Activated naive CD8-positive, alpha-beta T cell treated with anti-CD3 and anti-CD28 coated beads, Interleukin-2, amount 10 ng/mL, durations not matched to agents 7 days and 5 days (primary cell): Measurements from ENCODE around the gene ERVW-1. TPM values are rescaled to one million over a fixed set of nuclear protein-coding genes. Genes with fewer than 3 reads are reported as not detected.
"Not testable (repeated sequence)": the region's sequence is repeated elsewhere in the genome, so short reads cannot be mapped to it uniquely, and the experiment has no call there.

Experiments
- ATAC-seq: fragments of 150-1000 bp; cut with Tn5 transposase; one replicate; pipeline ENCODE4 v1.10.0; 2021; ENCODE audit warnings: low read depth, moderate library complexity
- POLR2A ChIA-PET: fragments of 350-600 bp; sonication (Branson Sonifier 250); formaldehyde crosslinking; loops from one replicate; lab custom pipeline; 2021; ENCODE audit warnings: antibody characterized with exemption; lab: Charles Lee
- DNase-seq: peaks from one replicate; pipeline ENCODE4 v3.0.0; 2021
- H3K27ac Mint-ChIP-seq: one replicate; pipeline ENCODE4 v1.8.0; 2022; ENCODE audit warnings: mild to moderate bottlenecking, mixed read lengths
- H3K27me3 Mint-ChIP-seq: one replicate; pipeline ENCODE4 v1.8.0; 2022; ENCODE audit warnings: mild to moderate bottlenecking, moderate library complexity, mixed read lengths
- H3K36me3 Mint-ChIP-seq: one replicate; pipeline ENCODE4 v1.8.0; 2021; ENCODE audit warnings: mild to moderate bottlenecking, mixed read lengths
- H3K4me1 Mint-ChIP-seq: one replicate; pipeline ENCODE4 v1.8.0; 2021; ENCODE audit warnings: mixed read lengths
- H3K4me3 Mint-ChIP-seq: one replicate; pipeline ENCODE4 v1.8.0; 2022; ENCODE audit warnings: mild to moderate bottlenecking, moderate library complexity, mixed read lengths
- H3K9me3 Mint-ChIP-seq: one replicate; pipeline ENCODE4 v1.8.0; 2021; ENCODE audit warnings: mixed read lengths
- total RNA-seq, 2 experiments: library from RNA; stranded (reverse); gene quantifications; one replicate each; pipeline ENCODE4 v1.2.3, GENCODE V29; 2021

Gene ERVW-1, protein sequence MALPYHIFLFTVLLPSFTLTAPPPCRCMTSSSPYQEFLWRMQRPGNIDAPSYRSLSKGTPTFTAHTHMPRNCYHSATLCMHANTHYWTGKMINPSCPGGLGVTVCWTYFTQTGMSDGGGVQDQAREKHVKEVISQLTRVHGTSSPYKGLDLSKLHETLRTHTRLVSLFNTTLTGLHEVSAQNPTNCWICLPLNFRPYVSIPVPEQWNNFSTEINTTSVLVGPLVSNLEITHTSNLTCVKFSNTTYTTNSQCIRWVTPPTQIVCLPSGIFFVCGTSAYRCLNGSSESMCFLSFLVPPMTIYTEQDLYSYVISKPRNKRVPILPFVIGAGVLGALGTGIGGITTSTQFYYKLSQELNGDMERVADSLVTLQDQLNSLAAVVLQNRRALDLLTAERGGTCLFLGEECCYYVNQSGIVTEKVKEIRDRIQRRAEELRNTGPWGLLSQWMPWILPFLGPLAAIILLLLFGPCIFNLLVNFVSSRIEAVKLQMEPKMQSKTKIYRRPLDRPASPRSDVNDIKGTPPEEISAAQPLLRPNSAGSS
- total RNA-seq = not detected

- DNase-seq, H3K9me3 Mint-ChIP-seq, H3K4me3 Mint-ChIP-seq, ATAC-seq, H3K27me3 Mint-ChIP-seq, H3K27ac Mint-ChIP-seq, H3K4me1 Mint-ChIP-seq, POLR2A ChIA-PET, H3K36me3 Mint-ChIP-seq: not testable (repeated sequence)
Observed at GRCh38 chr7:92477681-92478080, at the start of gene ERVW-1. ERVW-1 (minus strand) TSS chr7:92477946; CDS start chr7:92470381, 7,565 bp downstream.

GRCh38 chr7:92523110-92523509 lies 45.4 kb upstream of the ERVW-1 start:
- Mint-ChIP-seq H3K9me3 (no peaks in the 10 kb centered on the region), H3K36me3 (no peaks in the 10 kb centered on the region), H3K27ac (no peak overlapping the region), H3K4me3 (no peak overlapping the region), H3K27me3 (no peaks in the 10 kb centered on the region), H3K4me1 (peaks cover 13% of the 10 kb centered on the region)
- ATAC-seq (no peak), DNase-seq (no peak)
- POLR2A ChIA-PET = no interaction called here

DNA sequence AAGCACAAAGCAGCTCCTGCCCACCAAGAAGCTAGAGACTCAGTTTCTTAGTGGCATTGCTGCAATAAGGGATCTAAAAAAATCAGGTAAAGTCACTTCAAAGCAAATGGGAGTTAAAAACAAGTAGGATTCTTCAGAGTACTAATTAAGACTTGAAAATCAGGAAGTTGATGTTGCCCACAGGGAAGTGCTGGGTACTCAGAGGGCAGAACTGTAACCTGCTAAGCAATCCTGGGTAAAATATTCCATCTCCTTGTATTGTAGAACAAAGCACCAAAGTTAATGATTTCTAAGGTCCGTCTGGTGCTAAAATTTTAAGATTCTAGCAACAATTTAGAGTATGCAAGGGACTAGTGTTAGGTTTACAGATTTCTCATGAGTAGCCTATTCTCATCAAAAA lies 42.3 kb upstream of the ERVW-1 start:
- Mint-ChIP-seq H3K27me3 (no peaks in the 10 kb centered on the region), H3K36me3 (peaks cover 2% of the 10 kb centered on the region), H3K27ac (no peak overlapping the region), H3K4me1 (no peaks in the 10 kb centered on the region), H3K4me3 (no peak overlapping the region), H3K9me3 (no peaks in the 10 kb centered on the region)
- POLR2A ChIA-PET = no interaction called here
- DNase-seq (no peak), ATAC-seq (no peak)

DNA sequence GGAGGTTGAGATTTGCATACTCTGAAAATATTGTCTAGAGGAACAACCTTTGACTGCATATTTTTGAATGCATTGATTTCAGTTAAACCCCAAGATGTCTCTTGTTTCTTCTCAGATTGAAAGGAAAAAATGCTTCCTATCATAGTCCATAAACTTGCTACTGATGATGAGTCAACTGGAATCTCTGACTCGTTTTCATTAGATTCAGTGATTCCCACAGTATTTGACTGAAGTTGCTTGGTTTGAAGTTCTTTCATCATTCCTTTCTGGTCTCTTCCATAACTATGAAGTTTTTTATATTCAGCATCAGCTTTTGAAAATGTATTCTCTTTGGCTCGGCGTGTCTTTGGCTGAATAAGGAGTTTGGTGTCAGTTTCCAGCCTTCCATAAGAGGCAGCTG lies 39.9 kb upstream of the ERVW-1 start:
- Mint-ChIP-seq H3K27ac (no peak overlapping the region), H3K36me3 (peaks cover 4% of the 10 kb centered on the region), H3K27me3 (no peaks in the 10 kb centered on the region), H3K9me3 (no peaks in the 10 kb centered on the region), H3K4me3 (no peak overlapping the region), H3K4me1 (no peaks in the 10 kb centered on the region)
- DNase-seq (no peak), ATAC-seq (no peak)
- POLR2A ChIA-PET = no interaction called here

- no peak overlapping the region for H3K27ac Mint-ChIP-seq
- ATAC-seq (no peak), DNase-seq (no peak)
- peaks cover 6% of the 10 kb centered on the region for H3K36me3 Mint-ChIP-seq
- POLR2A ChIA-PET = no interaction called here
- no peak overlapping the region for H3K4me3 Mint-ChIP-seq
- no peaks in the 10 kb centered on the region for H3K27me3 Mint-ChIP-seq
- H3K4me1 Mint-ChIP-seq = no peaks in the 10 kb centered on the region
- no peaks in the 10 kb centered on the region for H3K9me3 Mint-ChIP-seq
Observed at GRCh38 chr7:92513167-92513902, 35.6 kb upstream of the ERVW-1 start.

DNA sequence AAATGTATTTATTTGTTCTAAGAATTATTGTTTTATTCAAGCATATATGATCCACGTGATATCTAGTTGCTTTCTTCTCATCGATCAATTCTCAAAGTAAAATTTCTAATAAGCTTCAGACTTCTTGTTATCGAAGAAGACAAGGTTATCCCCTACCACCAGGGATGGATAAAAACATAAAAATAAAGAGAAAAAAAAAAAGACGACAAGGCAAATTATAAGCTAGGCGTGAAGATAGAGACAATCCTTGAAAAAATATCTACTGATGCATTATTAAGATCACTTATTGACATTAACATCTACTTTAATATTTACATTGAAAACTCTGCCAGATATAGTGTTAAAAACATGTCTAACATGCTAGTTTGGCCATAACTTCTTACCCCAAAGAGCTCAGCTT lies 31.2 kb upstream of the ERVW-1 start:
- Mint-ChIP-seq H3K36me3 (peaks cover 5% of the 10 kb centered on the region), H3K9me3 (no peaks in the 10 kb centered on the region), H3K27ac (no peak overlapping the region), H3K4me3 (no peak overlapping the region), H3K27me3 (no peaks in the 10 kb centered on the region), H3K4me1 (peaks cover 2% of the 10 kb centered on the region)
- DNase-seq = no peak
- POLR2A ChIA-PET = no interaction called here
- ATAC-seq = no peak

DNA sequence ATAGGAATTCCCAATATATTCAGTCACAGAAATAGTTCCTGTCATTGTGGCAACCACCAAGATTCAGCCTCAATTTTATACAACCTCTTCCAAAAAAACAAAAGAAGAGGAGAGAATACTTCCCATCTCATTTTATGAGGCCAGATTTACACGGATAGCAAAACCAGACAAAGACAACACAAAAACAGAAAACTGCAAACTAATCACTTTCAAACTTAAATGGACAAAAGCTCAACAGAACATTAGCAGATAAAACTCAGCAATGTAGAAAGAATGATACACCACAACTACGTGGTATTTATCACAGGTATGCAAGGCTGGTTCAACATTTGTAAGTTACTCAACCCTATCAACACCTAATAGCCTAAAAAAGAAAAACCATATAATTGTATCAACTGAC lies 28.6 kb upstream of the ERVW-1 start:
- Mint-ChIP-seq H3K36me3 (no peaks in the 10 kb centered on the region), H3K27me3 (no peaks in the 10 kb centered on the region), H3K4me1 (peaks cover 7% of the 10 kb centered on the region), H3K4me3 (no peak overlapping the region), H3K27ac (no peak overlapping the region), H3K9me3 (no peaks in the 10 kb centered on the region)
- no peak for ATAC-seq
- POLR2A ChIA-PET = interaction anchor here (0.6 kb wide), 1 partner anchor 98 kb away, joined by 4 read pairs; no protein-coding TSS in a partner anchor
- no peak for DNase-seq

- no peak for DNase-seq
- ATAC-seq = no peak
- Mint-ChIP-seq H3K4me3 (no peak overlapping the region), H3K9me3 (no peaks in the 10 kb centered on the region), H3K36me3 (peaks cover 7% of the 10 kb centered on the region), H3K27me3 (no peaks in the 10 kb centered on the region), H3K4me1 (peaks cover 7% of the 10 kb centered on the region), H3K27ac (no peak overlapping the region)
- POLR2A ChIA-PET = no interaction called here
Observed at GRCh38 chr7:92504563-92504962, 26.8 kb upstream of the ERVW-1 start.

- peak; percentile 75 for ATAC-seq
- Mint-ChIP-seq H3K27ac (no peak overlapping the region), H3K9me3 (no peaks in the 10 kb centered on the region), H3K4me3 (no peak overlapping the region), H3K36me3 (peaks cover 13% of the 10 kb centered on the region), H3K27me3 (no peaks in the 10 kb centered on the region), H3K4me1 (peaks cover 10% of the 10 kb centered on the region)
- DNase-seq = no peak
- POLR2A ChIA-PET = interaction anchor here (0.6 kb wide), 1 partner anchor 281 kb away, joined by 5 read pairs; no protein-coding TSS in a partner anchor
Observed at GRCh38 chr7:92503767-92504166, 26.0 kb upstream of the ERVW-1 start.

- Mint-ChIP-seq H3K36me3 (peaks cover 19% of the 10 kb centered on the region), H3K27ac (no peak overlapping the region), H3K4me1 (peaks cover 8% of the 10 kb centered on the region), H3K27me3 (no peaks in the 10 kb centered on the region), H3K9me3 (no peaks in the 10 kb centered on the region), H3K4me3 (no peak overlapping the region)
- POLR2A ChIA-PET = interaction anchor here (1.2 kb wide), 1 partner anchor 30 kb away, joined by 6 read pairs; the partner anchor contains the start of genes PEX1 and RBM48
- peak; percentile 81 for ATAC-seq
- DNase-seq = no peak
Observed at GRCh38 chr7:92498557-92498956, 20.8 kb upstream of the ERVW-1 start.

DNA sequence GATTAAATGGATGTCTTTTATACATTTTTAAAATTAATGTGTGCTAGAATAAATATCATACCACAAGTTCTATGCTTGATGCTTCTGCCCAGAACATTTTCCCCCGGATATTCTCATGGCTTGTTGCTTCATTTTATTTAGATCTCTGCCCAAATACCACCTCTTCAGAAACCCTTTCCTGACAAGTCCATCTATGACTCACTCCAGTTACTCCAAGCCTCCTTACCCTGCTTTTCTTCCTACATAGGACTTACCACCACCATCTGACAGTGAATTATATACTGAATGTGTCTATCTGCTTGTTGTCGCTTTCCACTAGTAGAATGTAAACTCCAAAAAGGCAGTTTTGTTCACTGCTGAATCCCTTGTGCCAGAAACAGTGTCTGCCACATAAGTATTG lies 19.1 kb upstream of the ERVW-1 start:
- no peak overlapping the region for H3K27ac Mint-ChIP-seq
- ATAC-seq (no peak), DNase-seq (no peak)
- H3K27me3 Mint-ChIP-seq = no peaks in the 10 kb centered on the region
- POLR2A ChIA-PET = no interaction called here
- H3K36me3 Mint-ChIP-seq = peaks cover 21% of the 10 kb centered on the region
- H3K4me1 Mint-ChIP-seq = peaks cover 7% of the 10 kb centered on the region
- no peaks in the 10 kb centered on the region for H3K9me3 Mint-ChIP-seq
- no peak overlapping the region for H3K4me3 Mint-ChIP-seq

DNA sequence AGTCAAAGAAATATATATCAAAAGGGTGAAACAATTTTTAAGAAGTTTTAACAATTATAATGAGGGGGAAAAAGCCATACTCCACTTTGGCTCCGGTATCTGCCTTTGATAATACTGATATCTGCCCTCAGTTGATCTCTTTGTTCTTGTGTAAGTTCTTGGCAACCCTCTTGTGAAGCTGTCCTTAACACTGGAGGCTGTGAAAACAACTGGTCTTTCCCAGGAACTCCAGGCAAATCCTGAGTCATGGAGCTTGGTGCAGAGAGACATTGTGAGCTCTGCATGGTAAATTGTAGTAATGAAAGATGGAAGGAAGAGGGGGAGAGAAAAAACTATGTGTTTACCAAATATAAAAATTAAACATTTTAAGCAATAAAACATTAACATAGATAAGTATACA lies 11.9 kb upstream of the ERVW-1 start:
- Mint-ChIP-seq H3K9me3 (no peaks in the 10 kb centered on the region), H3K4me1 (no peaks in the 10 kb centered on the region), H3K36me3 (peaks cover 13% of the 10 kb centered on the region), H3K27ac (no peak overlapping the region), H3K27me3 (no peaks in the 10 kb centered on the region), H3K4me3 (no peak overlapping the region)
- POLR2A ChIA-PET = no interaction called here
- DNase-seq (no peak), ATAC-seq (no peak)

GRCh38 chr7:92487804-92488203 lies 10.1 kb upstream of the ERVW-1 start:
- H3K27ac Mint-ChIP-seq = no peak overlapping the region
- no peak overlapping the region for H3K4me3 Mint-ChIP-seq
- ATAC-seq = no peak
- no peaks in the 10 kb centered on the region for H3K27me3 Mint-ChIP-seq
- H3K9me3 Mint-ChIP-seq = no peaks in the 10 kb centered on the region
- POLR2A ChIA-PET = no interaction called here
- DNase-seq = no peak
- peaks cover 13% of the 10 kb centered on the region for H3K36me3 Mint-ChIP-seq
- H3K4me1 Mint-ChIP-seq = no peaks in the 10 kb centered on the region
